Measurements from ENCODE around the gene SRY. TPM values are rescaled to one million over a fixed set of nuclear protein-coding genes. Genes with fewer than 3 reads are reported as not detected.
"Not testable (repeated sequence)": the region's sequence is repeated elsewhere in the genome, so short reads cannot be mapped to it uniquely, and the experiment has no call there.

The SRY gene
- total RNA-seq, 1 donor = not detected

DNA sequence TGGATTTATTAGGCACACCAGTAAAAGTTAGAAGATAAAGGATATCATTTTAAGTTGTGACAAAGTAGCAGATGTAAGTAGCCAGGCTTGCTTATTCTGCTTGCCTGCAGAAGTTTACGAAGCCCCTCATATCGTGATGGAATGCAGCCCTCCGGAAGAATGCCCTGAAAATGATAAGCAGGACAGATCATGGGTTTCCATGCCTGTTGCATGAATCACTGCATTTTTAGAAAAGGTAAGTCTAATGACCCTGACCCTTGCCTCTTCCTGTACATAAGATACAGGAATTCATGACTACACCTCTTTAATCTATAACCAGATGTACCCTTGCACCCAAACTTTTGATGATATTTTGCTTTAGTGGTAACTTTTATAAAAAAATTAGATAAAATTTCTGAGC lies 37.0 kb upstream of the SRY start:
- Histone ChIP-seq H3K27me3 (ENCODE audit: insufficient read depth, low read length) (no peaks in the 10 kb centered on the region), H3K9me3 (ENCODE audit: low read depth, low read length) (no peaks in the 10 kb centered on the region), H3K4me3 (ENCODE audit: insufficient read depth, low read length) (no peak overlapping the region), H3K36me3 (ENCODE audit: insufficient read depth, low read length) (no peaks in the 10 kb centered on the region), H4K20me1 (ENCODE audit: insufficient read depth, low read length) (no peaks in the 10 kb centered on the region), H3K4me2 (ENCODE audit: insufficient read depth, low read length) (no peak overlapping the region), H2AFZ (ENCODE audit: low read length) (no peak overlapping the region), H3K4me1 (ENCODE audit: insufficient read depth, low read length) (no peaks in the 10 kb centered on the region), H3K79me2 (ENCODE audit: insufficient read depth, low read length) (no peaks in the 10 kb centered on the region), H3K27ac (ENCODE audit: low read depth, low read length) (no peak overlapping the region)
- DNase-seq (ENCODE audit: insufficient read length, low spot score, missing footprints) = no peak
- TF ChIP-seq, protein P1, sequence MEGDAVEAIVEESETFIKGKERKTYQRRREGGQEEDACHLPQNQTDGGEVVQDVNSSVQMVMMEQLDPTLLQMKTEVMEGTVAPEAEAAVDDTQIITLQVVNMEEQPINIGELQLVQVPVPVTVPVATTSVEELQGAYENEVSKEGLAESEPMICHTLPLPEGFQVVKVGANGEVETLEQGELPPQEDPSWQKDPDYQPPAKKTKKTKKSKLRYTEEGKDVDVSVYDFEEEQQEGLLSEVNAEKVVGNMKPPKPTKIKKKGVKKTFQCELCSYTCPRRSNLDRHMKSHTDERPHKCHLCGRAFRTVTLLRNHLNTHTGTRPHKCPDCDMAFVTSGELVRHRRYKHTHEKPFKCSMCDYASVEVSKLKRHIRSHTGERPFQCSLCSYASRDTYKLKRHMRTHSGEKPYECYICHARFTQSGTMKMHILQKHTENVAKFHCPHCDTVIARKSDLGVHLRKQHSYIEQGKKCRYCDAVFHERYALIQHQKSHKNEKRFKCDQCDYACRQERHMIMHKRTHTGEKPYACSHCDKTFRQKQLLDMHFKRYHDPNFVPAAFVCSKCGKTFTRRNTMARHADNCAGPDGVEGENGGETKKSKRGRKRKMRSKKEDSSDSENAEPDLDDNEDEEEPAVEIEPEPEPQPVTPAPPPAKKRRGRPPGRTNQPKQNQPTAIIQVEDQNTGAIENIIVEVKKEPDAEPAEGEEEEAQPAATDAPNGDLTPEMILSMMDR (IDR thresholded peaks at IDR 0.05; ENCODE audit: extremely low read depth, low read depth, low read length) = no peak

DNA sequence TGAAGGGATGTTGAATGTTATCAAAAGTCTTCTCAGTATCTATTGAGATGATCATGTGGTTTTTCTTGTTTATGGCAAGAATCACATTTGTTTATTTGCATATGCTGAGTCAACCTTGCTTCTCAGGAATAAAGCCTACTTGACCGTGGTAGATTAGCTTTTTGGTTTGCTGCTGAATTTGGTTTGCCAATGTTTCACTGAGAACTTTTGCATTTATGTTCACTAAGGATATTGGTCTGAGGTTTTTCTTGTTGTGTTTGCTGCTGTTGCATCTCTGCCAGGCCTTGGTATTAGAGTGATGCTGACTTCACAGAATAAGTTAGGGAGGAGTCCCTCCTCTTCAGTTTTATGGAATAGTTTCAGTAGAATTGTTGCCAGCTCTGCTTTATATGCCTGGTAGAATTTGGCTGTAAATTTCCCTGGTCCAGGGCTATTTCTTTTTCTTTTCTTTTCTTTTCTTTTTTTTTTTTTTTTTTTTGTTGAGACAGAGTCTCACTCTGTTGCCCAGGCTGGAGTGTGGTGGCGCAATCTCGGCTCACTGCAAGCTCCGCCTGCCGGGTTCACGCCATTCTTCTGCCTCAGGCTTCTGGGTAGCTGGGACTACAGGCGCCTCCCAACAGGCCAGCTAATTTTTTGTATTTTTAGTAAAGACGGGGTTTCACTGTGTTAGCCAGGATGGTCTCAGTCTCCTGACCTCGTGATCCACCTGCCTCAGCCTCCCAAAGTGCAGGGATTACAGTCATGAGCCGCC lies 29.8 kb upstream of the SRY start:
- H3K4me2 ChIP-seq (ENCODE audit: insufficient read depth, low read length); H3K79me2 ChIP-seq (ENCODE audit: insufficient read depth, low read length); DNase-seq (ENCODE audit: insufficient read length, low spot score, missing footprints); H3K27me3 ChIP-seq (ENCODE audit: insufficient read depth, low read length); H3K4me3 ChIP-seq (ENCODE audit: insufficient read depth, low read length); H3K27ac ChIP-seq (ENCODE audit: low read depth, low read length); H3K36me3 ChIP-seq (ENCODE audit: insufficient read depth, low read length); H3K4me1 ChIP-seq (ENCODE audit: insufficient read depth, low read length); H2AFZ ChIP-seq (ENCODE audit: low read length); H3K9me3 ChIP-seq (ENCODE audit: low read depth, low read length); H4K20me1 ChIP-seq (ENCODE audit: insufficient read depth, low read length): not testable (repeated sequence)

DNA sequence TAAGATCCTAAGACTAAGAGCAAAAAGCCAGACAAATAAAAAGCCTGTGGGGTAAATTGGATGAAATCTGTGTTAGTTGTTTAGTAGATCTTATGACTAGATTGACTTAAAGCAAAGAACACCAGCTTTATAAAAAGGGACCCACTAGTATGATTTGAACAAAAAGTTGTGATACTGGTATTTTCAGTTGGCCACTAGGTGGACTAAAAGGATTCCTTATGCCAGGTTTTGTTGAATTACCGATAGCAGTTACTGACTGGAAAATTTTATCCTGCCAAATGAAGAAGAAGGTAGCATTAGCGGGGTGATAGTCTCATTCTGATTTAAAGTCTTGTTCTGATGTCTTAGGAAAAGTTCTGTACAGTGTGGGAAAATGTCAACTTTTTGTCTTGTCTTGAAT lies 12.8 kb upstream of the SRY start:
- Histone ChIP-seq H3K4me1 (ENCODE audit: insufficient read depth, low read length) (no peaks in the 10 kb centered on the region), H3K79me2 (ENCODE audit: insufficient read depth, low read length) (no peaks in the 10 kb centered on the region), H4K20me1 (ENCODE audit: insufficient read depth, low read length) (no peaks in the 10 kb centered on the region), H3K27me3 (ENCODE audit: insufficient read depth, low read length) (no peaks in the 10 kb centered on the region), H3K27ac (ENCODE audit: low read depth, low read length) (no peak overlapping the region), H2AFZ (ENCODE audit: low read length) (no peak overlapping the region), H3K4me2 (ENCODE audit: insufficient read depth, low read length) (no peak overlapping the region), H3K9me3 (ENCODE audit: low read depth, low read length) (no peaks in the 10 kb centered on the region), H3K36me3 (ENCODE audit: insufficient read depth, low read length) (no peaks in the 10 kb centered on the region), H3K4me3 (ENCODE audit: insufficient read depth, low read length) (no peak overlapping the region)
- no peak for DNase-seq (ENCODE audit: insufficient read length, low spot score, missing footprints)
- TF ChIP-seq, protein P1 (IDR thresholded peaks at IDR 0.05; ENCODE audit: extremely low read depth, low read depth, low read length) = no peak

DNA sequence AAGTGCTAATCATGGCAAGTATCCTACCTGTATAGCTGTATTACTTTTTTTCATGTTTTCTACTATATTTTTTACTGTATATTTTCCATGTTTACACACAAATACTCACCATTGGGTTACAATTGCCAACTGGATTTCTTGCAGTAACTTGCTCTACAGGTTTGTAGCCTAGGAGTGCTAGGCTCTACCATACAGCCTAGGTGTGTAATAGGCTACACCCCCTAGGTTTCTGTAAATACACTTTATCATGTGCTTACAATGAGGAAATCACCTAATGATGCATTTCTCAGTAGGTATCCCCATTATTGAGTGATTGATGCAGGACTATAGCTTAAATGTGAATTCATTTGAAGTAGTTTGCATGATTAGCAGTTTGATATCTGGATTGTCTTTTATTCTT lies 10.5 kb upstream of the SRY start:
- Histone ChIP-seq H3K4me3 (ENCODE audit: insufficient read depth, low read length) (no peak overlapping the region), H3K79me2 (ENCODE audit: insufficient read depth, low read length) (no peaks in the 10 kb centered on the region)
- DNase-seq (ENCODE audit: insufficient read length, low spot score, missing footprints) = no peak

More for the DNA sequence above, 10.5 kb upstream of the SRY start:
- TF ChIP-seq, protein P1 (IDR thresholded peaks at IDR 0.05; ENCODE audit: extremely low read depth, low read depth, low read length) = no peak
- Histone ChIP-seq H3K27ac (ENCODE audit: low read depth, low read length) (no peak overlapping the region), H2AFZ (ENCODE audit: low read length) (no peak overlapping the region), H3K36me3 (ENCODE audit: insufficient read depth, low read length) (no peaks in the 10 kb centered on the region), H4K20me1 (ENCODE audit: insufficient read depth, low read length) (no peaks in the 10 kb centered on the region), H3K4me2 (ENCODE audit: insufficient read depth, low read length) (no peak overlapping the region), H3K27me3 (ENCODE audit: insufficient read depth, low read length) (no peaks in the 10 kb centered on the region), H3K9me3 (ENCODE audit: low read depth, low read length) (no peaks in the 10 kb centered on the region), H3K4me1 (ENCODE audit: insufficient read depth, low read length) (no peaks in the 10 kb centered on the region)
